Cerebellar nuclear complex (tissue), 1 donor: ENCODE results near the gene TSPAN18.
A peak's percentile ranks its signal among the peaks of the same experiment; 100 is the strongest.

Experiments used
- DNase-seq, 2 experiments: peaks; one replicate each; lab custom pipeline; 2025; lab: John Stamatoyannopoulos, UW

Gene TSPAN18

GRCh38 chr11:44957776-44958564 lies 231.2 kb downstream of the TSPAN18 start:
- no peak for DNase-seq

GRCh38 chr11:44959064-44959463 lies 232.3 kb downstream of the TSPAN18 start:
- DNase-seq, result no peak

GRCh38 chr11:44960200-44960845 lies 233.6 kb downstream of the TSPAN18 start:
- DNase-seq, result no peak

- DNase-seq, result no peak
Observed at GRCh38 chr11:44962464-44962863, 235.7 kb downstream of the TSPAN18 start.

GRCh38 chr11:44963136-44963535 lies 236.4 kb downstream of the TSPAN18 start:
- DNase-seq, result no peak

- DNase-seq, result no peak
Observed at GRCh38 chr11:44963948-44964347, 237.2 kb downstream of the TSPAN18 start.

GRCh38 chr11:44964526-44965209 lies 237.9 kb downstream of the TSPAN18 start:
- DNase-seq, result no peak

- no peak for DNase-seq
Observed at GRCh38 chr11:44966694-44967093, 239.9 kb downstream of the TSPAN18 start.

- DNase-seq, result no peak
Observed at GRCh38 chr11:44967930-44968496, 241.3 kb downstream of the TSPAN18 start.

GRCh38 chr11:44968510-44968909 lies 241.7 kb downstream of the TSPAN18 start:
- no peak for DNase-seq

GRCh38 chr11:44969651-44970252 lies 243.0 kb downstream of the TSPAN18 start:
- no peak for DNase-seq

GRCh38 chr11:44970293-44970692 lies 243.5 kb downstream of the TSPAN18 start:
- no peak for DNase-seq

- DNase-seq, result no peak
Observed at GRCh38 chr11:44971185-44971584, 244.4 kb downstream of the TSPAN18 start.

- peak in 1 of 2 experiments; percentile 55 for DNase-seq
Observed at GRCh38 chr11:44972746-44973435, 246.1 kb downstream of the TSPAN18 start.

GRCh38 chr11:44973632-44974401 lies 247.1 kb downstream of the TSPAN18 start:
- DNase-seq, result no peak

GRCh38 chr11:44974402-44975000 lies 247.7 kb downstream of the TSPAN18 start:
- no peak for DNase-seq

- DNase-seq, result no peak
Observed at GRCh38 chr11:44976576-44976975, 249.8 kb downstream of the TSPAN18 start.

GRCh38 chr11:44977493-44977984 lies 250.8 kb downstream of the TSPAN18 start:
- no peak for DNase-seq

- no peak for DNase-seq
Observed at GRCh38 chr11:44978274-44978960, 251.7 kb downstream of the TSPAN18 start.

- no peak for DNase-seq
Observed at GRCh38 chr11:44978961-44979331, 252.2 kb downstream of the TSPAN18 start.
